GM12891 (cell line): Measurements from ENCODE around the gene BCLAF1.

Source experiments
- POLR2A ChIP-seq: IDR thresholded peaks from 2 replicates; pipeline ENCODE4 v1.6.1; 2011; ENCODE audit warnings: low read depth, low read length, control low read depth
- POLR2AphosphoS5 ChIP-seq: IDR thresholded peaks from 2 replicates; pipeline ENCODE4 v1.6.1; 2011; ENCODE audit warnings: low read depth, low read length, control low read depth

- TF ChIP-seq POLR2A (no peak), POLR2AphosphoS5 (no peak)
Observed at GRCh38 chr6:136319732-136320131, 30.1 kb upstream of the BCLAF1 start.
